RPMI7951 (cell line): ENCODE measurements around the gene SPRY4. TPM values are rescaled to one million over a fixed set of nuclear protein-coding genes. Genes with fewer than 3 reads are reported as not detected.
A peak's percentile ranks its signal among the peaks of the same experiment; 100 is the strongest.
"Not testable (repeated sequence)": the region's sequence is repeated elsewhere in the genome, so short reads cannot be mapped to it uniquely, and the experiment has no call there.

ENCODE experiments used
- DNase-seq: peaks from one replicate; pipeline ENCODE4 v3.0.0-alpha.2; 2012; ENCODE audit warnings: low read depth
- total RNA-seq: library from RNA; depleted of rRNA; stranded (reverse); fragments of >200 nt; shearing (Covaris generic); gene quantifications from 2 replicates; pipeline ENCODE4 v1.2.3, GENCODE V29; 2014

Gene SPRY4
- total RNA-seq, 1 experiment from 2014 or later = 23.7 TPM

- DNase-seq = no peak
Observed at GRCh38 chr5:142315096-142315900, 9.5 kb downstream of the SPRY4 start.

GRCh38 chr5:142314606-142315005 is 10.2 kb downstream of the SPRY4 start:
- no peak for DNase-seq

- no peak for DNase-seq
Observed at GRCh38 chr5:142314109-142314508, 10.7 kb downstream of the SPRY4 start.

- no peak for DNase-seq
Observed at GRCh38 chr5:142313682-142314081, 11.1 kb downstream of the SPRY4 start.

GRCh38 chr5:142313275-142313674 is 11.5 kb downstream of the SPRY4 start:
- no peak for DNase-seq

- no peak for DNase-seq
Observed at GRCh38 chr5:142312399-142312798, 12.4 kb downstream of the SPRY4 start.

- no peak for DNase-seq
Observed at GRCh38 chr5:142311725-142312124, 13.1 kb downstream of the SPRY4 start.

GRCh38 chr5:142310803-142311202 is 14.0 kb downstream of the SPRY4 start:
- DNase-seq = no peak

- no peak for DNase-seq
Observed at GRCh38 chr5:142309747-142310318, 15.0 kb downstream of the SPRY4 start.

- no peak for DNase-seq
Observed at GRCh38 chr5:142308358-142308757, 16.5 kb downstream of the SPRY4 start.

GRCh38 chr5:142307146-142307890 is 17.5 kb downstream of the SPRY4 start:
- DNase-seq = no peak

- no peak for DNase-seq
Observed at GRCh38 chr5:142306077-142306502, 18.7 kb downstream of the SPRY4 start.

- DNase-seq = no peak
Observed at GRCh38 chr5:142305211-142305610, 19.6 kb downstream of the SPRY4 start.

GRCh38 chr5:142304013-142304701 is 20.7 kb downstream of the SPRY4 start:
- DNase-seq = peak; percentile 74

GRCh38 chr5:142303565-142303964 is 21.3 kb downstream of the SPRY4 start:
- DNase-seq = no peak

- DNase-seq = no peak
Observed at GRCh38 chr5:142301540-142301939, 23.3 kb downstream of the SPRY4 start.

GRCh38 chr5:142300677-142301076 is 24.1 kb downstream of the SPRY4 start:
- DNase-seq = no peak

GRCh38 chr5:142298789-142299188 is 26.0 kb downstream of the SPRY4 start:
- no peak for DNase-seq

- not testable (repeated sequence) for DNase-seq
Observed at GRCh38 chr5:142297786-142298185, 27.0 kb downstream of the SPRY4 start.

GRCh38 chr5:142296914-142297417 is 27.9 kb downstream of the SPRY4 start:
- DNase-seq = peak; percentile 89

GRCh38 chr5:142295960-142296860 is 28.6 kb downstream of the SPRY4 start:
- DNase-seq = no peak
